HG03196 (cell line): ENCODE measurements around the gene ENC1.

Experiments used
- ATAC-seq: cut with Tn5 transposase; IDR thresholded peaks from one replicate; pipeline ENCODE4 v1.9.1; 2021; ENCODE audit not compliant: unreplicated experiment

ENC1 gene

GRCh38 chr5:74613283-74613682 lies 27.2 kb downstream of the ENC1 start:
- no peak for ATAC-seq

- no peak for ATAC-seq
Measured at GRCh38 chr5:74612045-74612444, 28.5 kb downstream of the ENC1 start.

GRCh38 chr5:74608736-74609601 lies 31.6 kb downstream of the ENC1 start:
- ATAC-seq = no peak

GRCh38 chr5:74605759-74606158 lies 34.8 kb downstream of the ENC1 start:
- no peak for ATAC-seq

- no peak for ATAC-seq
Measured at GRCh38 chr5:74603376-74603775, 37.2 kb downstream of the ENC1 start.

- ATAC-seq = no peak
Measured at GRCh38 chr5:74599148-74599547, 41.4 kb downstream of the ENC1 start.

GRCh38 chr5:74598731-74599130 lies 41.8 kb downstream of the ENC1 start:
- no peak for ATAC-seq

- no peak for ATAC-seq
Measured at GRCh38 chr5:74596927-74597326, 43.6 kb downstream of the ENC1 start.

GRCh38 chr5:74595143-74595925 lies 45.2 kb downstream of the ENC1 start:
- ATAC-seq = no peak

- no peak for ATAC-seq
Measured at GRCh38 chr5:74594137-74595040, 46.1 kb downstream of the ENC1 start.

- ATAC-seq = no peak
Measured at GRCh38 chr5:74589204-74590056, 51.1 kb downstream of the ENC1 start.

- ATAC-seq = no peak
Measured at GRCh38 chr5:74588415-74588814, 52.1 kb downstream of the ENC1 start.

GRCh38 chr5:74587890-74588289 lies 52.6 kb downstream of the ENC1 start:
- ATAC-seq = no peak

GRCh38 chr5:74587300-74587699 lies 53.2 kb downstream of the ENC1 start:
- no peak for ATAC-seq

GRCh38 chr5:74586856-74587255 lies 53.7 kb downstream of the ENC1 start:
- no peak for ATAC-seq

- ATAC-seq = no peak
Measured at GRCh38 chr5:74582853-74583252, 57.7 kb downstream of the ENC1 start.

GRCh38 chr5:74581988-74582365 lies 58.6 kb downstream of the ENC1 start:
- ATAC-seq = no peak

- no peak for ATAC-seq
Measured at GRCh38 chr5:74580729-74581109, 59.8 kb downstream of the ENC1 start.

GRCh38 chr5:74579215-74579614 lies 61.3 kb downstream of the ENC1 start:
- ATAC-seq = peak; percentile 64

GRCh38 chr5:74578356-74579044 lies 62.0 kb downstream of the ENC1 start:
- ATAC-seq = no peak
